A549 (cell line): Measurements from ENCODE around the gene CHRNA1.

Experiments
- HEYL ChIP-seq: fragments of 250-450 bp; sonication (Bioruptor Pico); IDR thresholded peaks from 2 replicates; pipeline ENCODE4 v1.8.0; 2021; ENCODE audit warnings: mild to moderate bottlenecking, moderate library complexity
- MAZ ChIP-seq: fragments of 150-350 bp; IDR thresholded peaks from 2 replicates; pipeline ENCODE4 v1.6.1; 2014; ENCODE audit warnings: antibody characterized with exemption, low read depth, low read length, borderline replicate concordance
- TP53 ChIP-seq: fragments of 250-450 bp; sonication (Bioruptor Pico); IDR thresholded peaks from 2 replicates; pipeline ENCODE4 v1.5.0; 2021; ENCODE audit warnings: mild to moderate bottlenecking, moderate library complexity
- TF ChIP-seq, protein P1 (sequence below): fragments of >200 bp; sonication (Bioruptor Twin); formaldehyde crosslinking; IDR thresholded peaks from 3 replicates; pipeline ENCODE4 v1.5.1; 2016
- TF ChIP-seq, protein P2 (sequence below): IDR thresholded peaks from 2 replicates; pipeline ENCODE4 v1.6.1; 2012

DNA sequence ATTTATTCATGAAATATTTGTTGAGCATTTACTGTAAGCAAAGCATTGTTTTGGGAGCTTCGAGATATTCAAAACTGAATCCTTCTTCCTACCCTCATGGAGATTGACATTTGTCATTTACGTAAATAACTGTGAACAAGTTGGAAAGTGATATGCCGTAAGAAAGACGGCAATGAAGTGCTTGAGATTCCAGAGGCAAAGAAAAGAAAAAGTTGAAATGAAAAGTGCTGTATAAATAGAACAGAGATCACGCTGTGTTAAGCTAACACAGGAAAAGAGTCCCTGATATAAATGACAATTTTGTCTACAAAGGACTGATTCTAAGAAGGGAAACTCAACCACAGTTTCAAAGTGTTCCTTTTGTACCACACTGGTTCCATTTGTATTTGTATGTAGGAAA lies 1.8 kb downstream of the CHRNA1 start:
- TF ChIP-seq, protein P1, sequence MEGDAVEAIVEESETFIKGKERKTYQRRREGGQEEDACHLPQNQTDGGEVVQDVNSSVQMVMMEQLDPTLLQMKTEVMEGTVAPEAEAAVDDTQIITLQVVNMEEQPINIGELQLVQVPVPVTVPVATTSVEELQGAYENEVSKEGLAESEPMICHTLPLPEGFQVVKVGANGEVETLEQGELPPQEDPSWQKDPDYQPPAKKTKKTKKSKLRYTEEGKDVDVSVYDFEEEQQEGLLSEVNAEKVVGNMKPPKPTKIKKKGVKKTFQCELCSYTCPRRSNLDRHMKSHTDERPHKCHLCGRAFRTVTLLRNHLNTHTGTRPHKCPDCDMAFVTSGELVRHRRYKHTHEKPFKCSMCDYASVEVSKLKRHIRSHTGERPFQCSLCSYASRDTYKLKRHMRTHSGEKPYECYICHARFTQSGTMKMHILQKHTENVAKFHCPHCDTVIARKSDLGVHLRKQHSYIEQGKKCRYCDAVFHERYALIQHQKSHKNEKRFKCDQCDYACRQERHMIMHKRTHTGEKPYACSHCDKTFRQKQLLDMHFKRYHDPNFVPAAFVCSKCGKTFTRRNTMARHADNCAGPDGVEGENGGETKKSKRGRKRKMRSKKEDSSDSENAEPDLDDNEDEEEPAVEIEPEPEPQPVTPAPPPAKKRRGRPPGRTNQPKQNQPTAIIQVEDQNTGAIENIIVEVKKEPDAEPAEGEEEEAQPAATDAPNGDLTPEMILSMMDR: no peak
- TF ChIP-seq TP53 (no peak), MAZ (no peak), HEYL (CRISPR knock-in tag) (no peak)
- TF ChIP-seq, protein P2, sequence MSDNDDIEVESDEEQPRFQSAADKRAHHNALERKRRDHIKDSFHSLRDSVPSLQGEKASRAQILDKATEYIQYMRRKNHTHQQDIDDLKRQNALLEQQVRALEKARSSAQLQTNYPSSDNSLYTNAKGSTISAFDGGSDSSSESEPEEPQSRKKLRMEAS: no peak
